Activated naive CD4-positive, alpha-beta T cell treated with anti-CD3 and anti-CD28 coated beads, Interleukin-2, amount 50 U/mL, for 72 hours (primary cell): ENCODE data around the gene NXPH1. TPM values are rescaled to one million over a fixed set of nuclear protein-coding genes. Genes with fewer than 3 reads are reported as not detected.

Source experiments
- ATAC-seq, 2 donors: fragments of 150-1000 bp; cut with Tn5 transposase; 2 replicates each; pipeline ENCODE4 v1.10.0; 2021; ENCODE audit warnings: mild to moderate bottlenecking in 2 of 2, moderate library complexity in 2 of 2
- DNase-seq, 2 donors: peaks; one replicate each; pipeline ENCODE4 v3.0.0; 2021 to 2022; ENCODE audit warnings: low spot score in 2 of 2
- H3K27ac Mint-ChIP-seq, 2 donors: one replicate each; pipeline ENCODE4 v1.8.0; 2022; ENCODE audit warnings: mild to moderate bottlenecking in 2 of 2, mixed read lengths in 2 of 2
- H3K36me3 Mint-ChIP-seq, 2 donors: one replicate each; pipeline ENCODE4 v1.8.0; 2022; ENCODE audit warnings: mixed read lengths in 2 of 2
- H3K9me3 Mint-ChIP-seq, 2 donors: one replicate each; pipeline ENCODE4 v1.8.0; 2022; ENCODE audit warnings: mixed read lengths in 2 of 2
- total RNA-seq, 2 donors: library from RNA; stranded (reverse); gene quantifications; one replicate each; pipeline ENCODE4 v1.2.3, GENCODE V29; 2022

Gene NXPH1
- total RNA-seq, 2 donors from 2014 or later = not detected

GRCh38 chr7:8465338-8465737 lies 31.9 kb downstream of the NXPH1 start:
- no peaks in the 10 kb centered on the region for H3K9me3 Mint-ChIP-seq

DNA sequence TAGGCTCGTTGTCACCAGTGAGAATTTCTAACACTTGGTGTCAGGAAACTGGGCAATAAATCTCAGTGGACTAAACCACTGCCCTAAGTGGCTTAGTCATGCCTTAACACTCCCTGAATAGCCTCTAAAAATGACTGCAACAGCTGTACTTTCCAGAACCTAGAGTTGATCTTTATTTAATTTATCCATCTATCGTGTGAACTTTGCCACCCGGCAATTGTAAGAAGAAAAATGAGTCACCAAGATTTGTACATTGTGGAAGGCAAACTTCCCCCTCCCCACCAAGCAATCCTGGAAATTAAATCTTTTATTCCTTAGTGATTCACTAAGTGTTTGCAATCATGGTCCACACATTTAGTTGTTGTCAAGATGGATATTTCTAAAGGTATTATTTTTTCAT lies 47.1 kb downstream of the NXPH1 start:
- no peak for ATAC-seq
- Mint-ChIP-seq H3K36me3 (no peaks in the 10 kb centered on the region), H3K27ac (no peak overlapping the region), H3K9me3 (peaks cover 11% of the 10 kb centered on the region in 2 donors)
- DNase-seq = no peak

More at GRCh38 chr7:8465338-8465737, 31.9 kb downstream of the NXPH1 start:
- Mint-ChIP-seq H3K36me3 (no peaks in the 10 kb centered on the region), H3K27ac (no peak overlapping the region)
- ATAC-seq (no peak), DNase-seq (no peak)

GRCh38 chr7:8481096-8481495 lies 47.7 kb downstream of the NXPH1 start:
- H3K36me3 Mint-ChIP-seq = no peaks in the 10 kb centered on the region
- ATAC-seq (no peak), DNase-seq (no peak)
- no peak overlapping the region for H3K27ac Mint-ChIP-seq
- H3K9me3 Mint-ChIP-seq = peaks cover 11% of the 10 kb centered on the region in 2 donors

- Mint-ChIP-seq H3K9me3 (peaks cover 7 to 12% of the 10 kb centered on the region in 2 donors), H3K27ac (no peak overlapping the region), H3K36me3 (no peaks in the 10 kb centered on the region)
- ATAC-seq = no peak
- no peak for DNase-seq
Measured at GRCh38 chr7:8481752-8482446, 48.5 kb downstream of the NXPH1 start.

DNA sequence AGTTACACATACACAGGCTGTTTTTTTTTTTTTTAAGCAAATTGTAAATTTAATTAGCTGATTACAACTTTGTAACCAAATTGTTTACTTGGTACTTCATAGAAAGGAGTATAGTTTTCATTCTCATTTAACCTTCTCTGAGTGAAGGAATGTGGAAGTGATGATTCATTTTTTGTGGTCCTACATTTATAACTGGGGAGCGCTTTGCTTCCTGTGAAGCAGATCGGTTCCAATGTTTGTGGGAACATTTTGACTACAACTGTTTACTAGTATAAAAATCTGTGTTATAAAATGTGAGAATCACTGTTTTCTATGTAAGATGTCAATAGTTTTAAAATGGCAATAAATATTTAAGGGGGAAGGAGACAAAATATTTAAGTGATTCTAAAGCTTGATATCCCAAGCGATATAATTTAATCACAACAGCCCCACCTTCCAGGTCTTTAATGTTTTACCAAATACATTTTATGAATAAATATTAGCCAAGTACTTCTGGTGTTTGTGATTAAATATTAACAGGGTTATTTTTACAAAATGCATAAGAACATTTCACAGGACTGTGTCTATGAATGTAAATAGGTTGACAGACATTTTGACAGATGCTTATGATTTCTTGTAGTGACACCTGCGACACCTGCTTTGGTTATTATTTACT lies 57.1 kb downstream of the NXPH1 start:
- ATAC-seq = no peak
- Mint-ChIP-seq H3K9me3 (peaks cover 6 to 8% of the 10 kb centered on the region in 2 donors), H3K36me3 (no peaks in the 10 kb centered on the region), H3K27ac (no peak overlapping the region)
- DNase-seq = no peak

DNA sequence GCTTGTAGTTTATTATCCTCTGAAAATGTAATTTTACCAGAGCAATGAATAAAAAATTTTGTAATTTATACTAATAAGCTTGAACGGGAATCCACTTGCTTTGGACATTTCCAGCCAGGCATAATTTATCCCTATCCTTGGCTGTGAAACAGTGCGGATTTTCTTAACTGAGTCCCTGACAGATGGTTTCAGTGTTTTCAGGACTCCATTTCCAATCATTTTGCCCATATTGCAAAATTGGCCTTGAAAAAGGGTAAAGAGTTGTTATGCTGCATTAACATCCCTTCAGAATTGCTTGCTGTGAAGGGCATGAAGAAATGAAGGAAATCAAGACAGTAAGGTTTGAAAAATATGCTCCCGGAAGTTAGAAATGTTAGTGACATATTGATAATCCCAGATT lies 57.7 kb downstream of the NXPH1 start:
- Mint-ChIP-seq H3K27ac (no peak overlapping the region), H3K9me3 (peaks cover 8 to 10% of the 10 kb centered on the region in 2 donors), H3K36me3 (no peaks in the 10 kb centered on the region)
- ATAC-seq (no peak), DNase-seq (no peak)

DNA sequence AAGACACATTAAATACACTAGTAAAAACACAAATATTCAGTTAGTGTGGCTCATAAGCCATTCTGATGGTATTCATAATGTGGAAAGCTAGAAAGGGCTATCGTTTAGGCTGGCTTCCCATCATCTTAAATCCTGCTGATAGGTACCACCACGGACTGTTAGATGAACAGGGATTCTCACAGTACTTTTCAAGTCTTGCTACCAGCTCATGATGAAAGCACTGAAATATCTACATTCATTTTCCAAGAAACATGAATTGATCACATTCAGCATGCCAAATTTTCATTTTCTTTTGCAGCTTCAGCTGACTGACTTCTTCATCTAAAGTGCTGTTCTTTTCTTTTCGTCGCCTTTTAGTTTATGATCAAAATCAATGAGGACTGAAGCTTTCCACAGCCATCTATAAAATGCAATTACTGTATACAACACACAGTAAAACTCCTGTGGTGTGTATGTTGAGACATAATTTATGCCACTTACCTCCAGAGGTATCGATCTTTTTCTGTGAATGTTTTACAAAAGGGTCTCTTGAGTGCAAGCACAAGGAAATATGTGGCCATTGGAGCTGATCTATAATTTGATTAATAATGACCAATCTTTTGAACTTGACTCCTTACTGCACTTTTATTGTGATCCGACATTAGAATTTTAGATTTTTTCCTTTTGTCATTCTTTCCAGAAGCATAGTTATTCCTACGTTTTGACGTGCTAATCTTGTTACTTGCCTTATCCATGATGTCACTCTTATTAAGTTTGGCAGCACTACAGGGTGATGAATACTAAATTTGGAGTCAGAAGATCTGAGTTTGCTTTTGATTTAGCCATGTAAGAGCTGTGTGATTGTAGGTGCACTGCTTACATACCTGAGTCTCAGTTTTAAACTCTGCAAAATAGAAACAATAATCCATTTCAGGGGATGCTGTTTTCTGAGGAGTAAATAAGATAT lies 58.4 kb downstream of the NXPH1 start:
- ATAC-seq (no peak), DNase-seq (no peak)
- H3K9me3 Mint-ChIP-seq = peaks cover 4 to 10% of the 10 kb centered on the region in 2 donors
- no peaks in the 10 kb centered on the region for H3K36me3 Mint-ChIP-seq
- H3K27ac Mint-ChIP-seq = no peak overlapping the region

GRCh38 chr7:8499128-8499527 lies 65.7 kb downstream of the NXPH1 start:
- no peaks in the 10 kb centered on the region for H3K36me3 Mint-ChIP-seq

DNA sequence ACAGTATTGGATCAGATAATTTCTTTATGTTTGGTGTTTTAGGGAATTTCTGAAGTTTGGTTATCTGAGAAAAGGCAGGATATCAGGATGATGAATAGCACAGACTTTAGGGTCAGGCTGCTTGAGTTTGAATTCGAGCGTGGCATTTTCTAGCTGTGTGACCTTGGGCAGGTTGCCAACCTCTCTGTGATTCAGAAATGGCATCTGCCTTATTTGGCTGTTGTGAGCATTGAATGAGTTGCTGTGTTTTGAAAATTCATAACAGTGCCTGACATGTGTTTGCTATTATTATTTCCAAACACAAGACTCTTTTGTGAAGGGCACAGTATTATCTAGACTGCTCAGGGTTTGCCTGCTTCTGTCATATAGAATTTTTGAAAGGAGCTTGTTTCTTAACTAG lies 66.9 kb downstream of the NXPH1 start:
- Mint-ChIP-seq H3K27ac (no peak overlapping the region), H3K9me3 (peaks cover 4% of the 10 kb centered on the region in 2 donors), H3K36me3 (no peaks in the 10 kb centered on the region)
- no peak for ATAC-seq
- no peak for DNase-seq

More at GRCh38 chr7:8499128-8499527, 65.7 kb downstream of the NXPH1 start:
- no peak overlapping the region for H3K27ac Mint-ChIP-seq
- H3K9me3 Mint-ChIP-seq = peaks cover 4 to 5% of the 10 kb centered on the region in 2 donors
- ATAC-seq (no peak), DNase-seq (no peak)

- ATAC-seq = no peak
- H3K27ac Mint-ChIP-seq = no peak overlapping the region
- no peaks in the 10 kb centered on the region for H3K36me3 Mint-ChIP-seq
- H3K9me3 Mint-ChIP-seq = peaks cover 0 to 5% of the 10 kb centered on the region in 2 donors
- DNase-seq = no peak
Measured at GRCh38 chr7:8507566-8507965, 74.2 kb downstream of the NXPH1 start.

DNA sequence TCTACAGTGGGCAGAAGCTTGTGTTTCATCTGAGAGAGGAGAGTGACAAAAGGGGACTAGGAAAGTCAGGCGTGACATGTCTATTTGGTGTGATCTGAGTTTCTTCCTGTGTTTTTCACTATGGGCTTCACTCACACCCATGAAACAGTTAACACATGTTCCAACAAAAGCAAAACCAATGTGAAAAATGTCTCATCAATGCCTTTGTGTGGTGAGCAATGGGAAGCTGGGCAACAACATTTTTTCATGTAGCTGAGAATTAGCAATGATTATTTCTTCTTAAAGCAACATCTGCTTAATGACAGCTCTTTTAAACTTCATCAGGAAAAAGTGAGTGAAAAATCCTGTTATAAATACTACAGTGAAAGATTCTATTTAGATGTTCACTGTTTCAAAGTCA lies 76.2 kb downstream of the NXPH1 start:
- H3K9me3 Mint-ChIP-seq = peaks cover 0 to 5% of the 10 kb centered on the region in 2 donors
- ATAC-seq (no peak), DNase-seq (no peak)
- no peak overlapping the region for H3K27ac Mint-ChIP-seq
- no peaks in the 10 kb centered on the region for H3K36me3 Mint-ChIP-seq

DNA sequence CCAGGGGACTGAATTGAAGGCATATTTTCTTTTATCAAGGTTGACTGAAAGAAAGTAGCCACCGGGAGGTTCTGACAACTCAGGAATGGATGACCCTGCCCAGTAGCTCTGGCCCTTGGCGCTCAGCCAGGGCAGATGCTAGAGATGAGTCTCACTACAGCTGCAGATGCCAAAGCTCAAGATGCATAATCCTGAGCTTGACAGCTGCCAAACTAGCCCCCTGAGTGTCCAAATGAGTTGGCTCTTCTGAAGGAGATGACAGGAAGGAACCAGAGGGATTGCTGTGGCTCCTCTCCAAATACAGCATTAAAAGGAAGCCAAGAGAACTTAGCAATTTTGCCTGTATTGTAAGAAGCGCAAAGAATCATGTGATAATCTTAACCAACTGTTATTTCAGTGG lies 78.4 kb downstream of the NXPH1 start:
- Mint-ChIP-seq H3K36me3 (no peaks in the 10 kb centered on the region), H3K27ac (no peak overlapping the region), H3K9me3 (no peaks in the 10 kb centered on the region)
- ATAC-seq = no peak
- no peak for DNase-seq

GRCh38 chr7:8514781-8515519 lies 81.5 kb downstream of the NXPH1 start:
- H3K27ac Mint-ChIP-seq = no peak overlapping the region
- no peaks in the 10 kb centered on the region for H3K9me3 Mint-ChIP-seq
- ATAC-seq = no peak
- no peak for DNase-seq
- no peaks in the 10 kb centered on the region for H3K36me3 Mint-ChIP-seq

- Mint-ChIP-seq H3K36me3 (no peaks in the 10 kb centered on the region), H3K9me3 (no peaks in the 10 kb centered on the region), H3K27ac (no peak overlapping the region)
- no peak for DNase-seq
- no peak for ATAC-seq
Measured at GRCh38 chr7:8515640-8516185, 82.3 kb downstream of the NXPH1 start.

- DNase-seq (no peak), ATAC-seq (no peak)
- Mint-ChIP-seq H3K36me3 (no peaks in the 10 kb centered on the region), H3K27ac (no peak overlapping the region), H3K9me3 (no peaks in the 10 kb centered on the region)
Measured at GRCh38 chr7:8516976-8517375, 83.6 kb downstream of the NXPH1 start.

- ATAC-seq (no peak), DNase-seq (no peak)
- Mint-ChIP-seq H3K27ac (no peak overlapping the region), H3K9me3 (peaks cover 11 to 15% of the 10 kb centered on the region in 2 donors), H3K36me3 (no peaks in the 10 kb centered on the region)
Measured at GRCh38 chr7:8528311-8528710, 94.9 kb downstream of the NXPH1 start.
